ENCODE measurements around the gene CNN3. TPM values are rescaled to one million over a fixed set of nuclear protein-coding genes. Genes with fewer than 3 reads are reported as not detected.

Gene CNN3
- 100 to 1,000 TPM in 1 of 2 donors, 10 to 100 TPM in 1; 82.2 to 124 TPM for total RNA-seq

GRCh38 chr1:94926915-94927404 is at the start of gene CNN3:
Gene CNN3 (minus strand): TSS chr1:94927110. CDS start chr1:94926894, 216 bp downstream.
- Histone ChIP-seq H3K27ac (peak within 1 kb of the TSS; percentile 97 to 99), H3K9me3 (no peaks in the 10 kb centered on the region), H3K4me1 (peaks cover 0 to 65% of the 10 kb centered on the region in 2 donors), H3K4me3 (peak within 1 kb of the TSS; percentile 66 to 84), H3K36me3 (no peaks in the 10 kb centered on the region), H3K27me3 (no peaks in the 10 kb centered on the region)
- peak; percentile 90 for DNase-seq (ENCODE audit: low spot score)
- no peak for TF ChIP-seq CTCF (IDR thresholded peaks at IDR 0.05)

DNA sequence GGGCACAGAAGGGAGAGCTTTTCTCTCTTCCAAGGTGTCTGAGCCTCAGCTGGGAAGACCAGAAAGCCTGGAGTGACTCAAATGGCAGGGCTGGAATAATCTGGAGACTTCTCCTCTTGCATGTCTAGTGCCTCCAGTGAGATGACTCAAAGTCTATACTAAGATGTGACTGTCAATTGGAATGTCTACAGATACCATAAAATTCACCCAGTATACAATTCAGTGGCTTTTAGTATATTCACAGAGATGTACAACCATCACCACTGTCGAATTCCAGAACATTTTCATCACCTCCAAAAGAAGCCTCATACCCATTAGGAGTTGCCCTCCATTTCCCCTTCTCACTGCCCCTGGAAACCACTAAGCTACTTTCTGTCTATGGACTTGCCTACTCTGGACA is 47.9 kb upstream of the CNN3 start:
- DNase-seq (ENCODE audit: low spot score): no peak
- H3K4me3 ChIP-seq: no peak overlapping the region
- TF ChIP-seq CTCF (IDR thresholded peaks at IDR 0.05): no peak

GRCh38 chr1:94974241-94974640 is 47.3 kb upstream of the CNN3 start:
- no peak for DNase-seq (ENCODE audit: low spot score)
- Histone ChIP-seq H3K27ac (peak overlapping the region; percentile 60 to 70), H3K4me1 (peaks cover 0 to 28% of the 10 kb centered on the region in 2 donors), H3K9me3 (no peaks in the 10 kb centered on the region), H3K27me3 (no peaks in the 10 kb centered on the region), H3K36me3 (no peaks in the 10 kb centered on the region), H3K4me3 (no peak overlapping the region)
- no peak for TF ChIP-seq CTCF (IDR thresholded peaks at IDR 0.05)

More for the DNA sequence above, 47.9 kb upstream of the CNN3 start:
- Histone ChIP-seq H3K27ac (peak overlapping the region; percentile 60 to 70), H3K36me3 (no peaks in the 10 kb centered on the region), H3K4me1 (peaks cover 0 to 33% of the 10 kb centered on the region in 2 donors), H3K9me3 (no peaks in the 10 kb centered on the region), H3K27me3 (no peaks in the 10 kb centered on the region)

GRCh38 chr1:94973309-94973922 is 46.5 kb upstream of the CNN3 start:
- Histone ChIP-seq H3K27me3 (no peaks in the 10 kb centered on the region), H3K36me3 (no peaks in the 10 kb centered on the region), H3K27ac (peak overlapping the region; percentile 60 to 70), H3K4me3 (no peak overlapping the region), H3K9me3 (no peaks in the 10 kb centered on the region), H3K4me1 (peaks cover 0 to 28% of the 10 kb centered on the region in 2 donors)
- TF ChIP-seq CTCF (IDR thresholded peaks at IDR 0.05): no peak
- DNase-seq (ENCODE audit: low spot score): no peak

GRCh38 chr1:94971491-94971924 is 44.6 kb upstream of the CNN3 start:
- Histone ChIP-seq H3K9me3 (no peaks in the 10 kb centered on the region), H3K4me3 (no peak overlapping the region), H3K36me3 (no peaks in the 10 kb centered on the region), H3K27ac (peak overlapping the region; percentile 9 to 67), H3K4me1 (peaks cover 0 to 28% of the 10 kb centered on the region in 2 donors), H3K27me3 (no peaks in the 10 kb centered on the region)
- no peak for DNase-seq (ENCODE audit: low spot score)
- TF ChIP-seq CTCF (IDR thresholded peaks at IDR 0.05): no peak
